DND-41 (cell line): Measurements from ENCODE around the gene TMOD3.

Experiments
- ATAC-seq: fragments of 200-7000 bp; cut with Tn5 transposase; 3 replicates; pipeline ENCODE4 v1.9.1; 2021; ENCODE audit warnings: low read depth; ENCODE audit not compliant: insufficient read depth
- DNase-seq: peaks from one replicate; pipeline ENCODE4 v3.0.0-alpha.2; 2020
- H2AFZ ChIP-seq: 2 replicates; pipeline ENCODE4 v1.6.0; 2012; ENCODE audit warnings: low read depth, low read length
- H3K27ac ChIP-seq: 2 replicates; pipeline ENCODE4 v1.5.1; 2012; ENCODE audit warnings: low read length, inconsistent platforms
- H3K27me3 ChIP-seq: fragments of 200-600 bp; sonication (generic); 2 replicates; pipeline ENCODE4 v1.6.0; 2012; ENCODE audit warnings: low read length, mild to moderate bottlenecking, inconsistent platforms; ENCODE audit not compliant: insufficient read depth, poor library complexity
- H3K36me3 ChIP-seq: 2 replicates; pipeline ENCODE4 v1.5.1; 2012; ENCODE audit warnings: low read length, inconsistent platforms; ENCODE audit not compliant: insufficient read depth
- H3K4me1 ChIP-seq: 2 replicates; pipeline ENCODE4 v1.5.1; 2012; ENCODE audit warnings: mild to moderate bottlenecking, low read length; ENCODE audit not compliant: insufficient read depth
- H3K4me2 ChIP-seq: 2 replicates; pipeline ENCODE4 v1.6.0; 2012; ENCODE audit warnings: mild to moderate bottlenecking, moderate library complexity, low read length, inconsistent platforms; ENCODE audit not compliant: insufficient read depth
- H3K4me3 ChIP-seq, 2 experiments: fragments of 200-600 bp in 1 of 2; shearing (Covaris generic) in 1 of 2; 2 replicates each; pipeline ENCODE4 v1.5.1; 2012 to 2016; ENCODE audit warnings: inconsistent platforms in 2 of 2, low read length in 2 of 2, mild to moderate bottlenecking in 2 of 2, low read depth in 1 of 2, moderate library complexity in 1 of 2
- H3K79me2 ChIP-seq: 2 replicates; pipeline ENCODE4 v1.6.0; 2012; ENCODE audit warnings: low read length, inconsistent platforms; ENCODE audit not compliant: insufficient read depth
- H3K9ac ChIP-seq: 2 replicates; pipeline ENCODE4 v1.6.0; 2012; ENCODE audit warnings: low read depth, mild to moderate bottlenecking, inconsistent platforms, low read length, moderate library complexity
- H3K9me3 ChIP-seq: 2 replicates; pipeline ENCODE4 v1.5.1; 2012; ENCODE audit warnings: low read length, moderate library complexity, mild to moderate bottlenecking, inconsistent platforms; ENCODE audit not compliant: insufficient read depth, severe bottlenecking
- H4K20me1 ChIP-seq: 2 replicates; pipeline ENCODE4 v1.6.0; 2012; ENCODE audit warnings: low read length; ENCODE audit not compliant: insufficient read depth
- CTCF ChIP-seq: IDR thresholded peaks from 2 replicates; pipeline ENCODE4 v1.5.1; 2012; ENCODE audit warnings: borderline replicate concordance, low read length, moderate library complexity, mild to moderate bottlenecking; ENCODE audit not compliant: poor library complexity, severe bottlenecking; ENCODE audit errors: extremely low read depth
- EZH2 ChIP-seq: IDR thresholded peaks from 3 replicates; pipeline ENCODE4 v1.6.1; 2012; ENCODE audit warnings: borderline replicate concordance, low read depth, mild to moderate bottlenecking, moderate library complexity, low read length, inconsistent platforms; ENCODE audit not compliant: severe bottlenecking

TMOD3 gene

GRCh38 chr15:51952805-51953204, 123.4 kb downstream of the TMOD3 start:
- no peak overlapping the region for H2AFZ ChIP-seq
- H3K79me2 ChIP-seq = no peaks in the 10 kb centered on the region
- TF ChIP-seq CTCF (no peak), EZH2 (no peak)
- no peak overlapping the region for H3K9ac ChIP-seq
- no peak for ATAC-seq
- H3K4me1 ChIP-seq = no peaks in the 10 kb centered on the region
- no peak for DNase-seq
- no peaks in the 10 kb centered on the region for H4K20me1 ChIP-seq
- H3K36me3 ChIP-seq = peaks cover 92% of the 10 kb centered on the region
- no peak overlapping the region for H3K27ac ChIP-seq
- H3K27me3 ChIP-seq = no peaks in the 10 kb centered on the region
- H3K4me2 ChIP-seq = no peak overlapping the region
- no peaks in the 10 kb centered on the region for H3K9me3 ChIP-seq
- no peak overlapping the region for H3K4me3 ChIP-seq

- TF ChIP-seq CTCF (no peak), EZH2 (no peak)
- Histone ChIP-seq H3K4me3 (no peak overlapping the region), H3K9ac (no peak overlapping the region), H3K4me1 (no peaks in the 10 kb centered on the region), H4K20me1 (no peaks in the 10 kb centered on the region), H3K4me2 (no peak overlapping the region), H3K36me3 (peaks cover 87% of the 10 kb centered on the region), H3K27me3 (no peaks in the 10 kb centered on the region), H3K79me2 (no peaks in the 10 kb centered on the region), H2AFZ (no peak overlapping the region), H3K27ac (no peak overlapping the region), H3K9me3 (no peaks in the 10 kb centered on the region)
- ATAC-seq (no peak), DNase-seq (no peak)
Measured at GRCh38 chr15:51955504-51955903, 126.1 kb downstream of the TMOD3 start.
